Large intestine (tissue), 3 donors: ENCODE measurements around the gene TSC22D1. TPM values are rescaled to one million over a fixed set of nuclear protein-coding genes. Genes with fewer than 3 reads are reported as not detected.

Experiments
- DNase-seq, 2 donors: peaks; one replicate each; pipeline versions ENCODE4 v3.0.0 to v3.0.0-alpha.2; 2013
- H3K27ac ChIP-seq: one replicate; pipeline ENCODE4 v1.5.1; 2013; ENCODE audit warnings: low read length
- H3K27me3 ChIP-seq: 2 replicates; pipeline ENCODE4 v1.6.1; 2013; ENCODE audit warnings: low read length; ENCODE audit not compliant: control insufficient read depth, insufficient read depth
- H3K36me3 ChIP-seq: 2 replicates; pipeline ENCODE4 v1.6.1; 2013; ENCODE audit warnings: low read length; ENCODE audit not compliant: control insufficient read depth, insufficient read depth
- H3K4me1 ChIP-seq: one replicate; pipeline ENCODE4 v1.6.1; 2013; ENCODE audit warnings: low read length; ENCODE audit not compliant: control insufficient read depth, insufficient read depth
- H3K4me3 ChIP-seq: one replicate; pipeline ENCODE4 v1.5.1; 2013; ENCODE audit warnings: low read length
- H3K9me3 ChIP-seq: one replicate; pipeline ENCODE4 v1.6.1; 2013; ENCODE audit warnings: mild to moderate bottlenecking, low read depth, low read length, moderate library complexity; ENCODE audit not compliant: control insufficient read depth
- WGBS: methylation state at CpG from one replicate; pipeline ENCODE4 v1.1.5; 2013; ENCODE audit warnings: low lambda C conversion rate; ENCODE audit not compliant: insufficient coverage; 5-methylcytosine and 5-hydroxymethylcytosine counted together
- polyA plus RNA-seq: library from polyadenylated mRNA; unstranded; fragments of 120-200 nt; gene quantifications from one replicate; pipeline ENCODE4 v1.2.1, GENCODE V29; 2013

TSC22D1 gene
- polyA plus RNA-seq, 1 donor = 172 TPM

DNA sequence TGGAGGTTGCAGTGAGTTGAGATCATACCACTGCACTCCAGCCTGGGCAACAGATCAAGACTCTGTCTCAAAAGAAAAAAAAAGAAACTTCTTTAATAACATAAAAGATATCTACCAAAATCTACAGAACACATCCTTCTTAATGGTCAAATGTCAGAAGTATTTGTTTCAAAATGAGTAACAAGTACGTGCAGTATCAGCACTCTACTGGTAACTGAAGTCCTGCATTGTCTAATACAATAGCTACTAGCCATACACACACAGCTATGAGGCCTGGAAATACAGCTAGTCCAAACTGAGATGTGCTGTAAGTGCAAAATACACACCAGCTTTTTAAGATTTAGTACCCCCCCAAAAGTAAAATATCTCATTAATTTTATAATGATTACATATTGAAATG lies 88.1 kb downstream of the TSC22D1 start:
- Histone ChIP-seq H3K9me3 (peaks cover 2% of the 10 kb centered on the region), H3K27me3 (no peaks in the 10 kb centered on the region), H3K36me3 (no peaks in the 10 kb centered on the region), H3K27ac (no peak overlapping the region), H3K4me3 (no peak overlapping the region), H3K4me1 (no peaks in the 10 kb centered on the region)
- no peak for DNase-seq
- WGBS = no CpG with 5 or more reads among the region's 1 CpG

DNA sequence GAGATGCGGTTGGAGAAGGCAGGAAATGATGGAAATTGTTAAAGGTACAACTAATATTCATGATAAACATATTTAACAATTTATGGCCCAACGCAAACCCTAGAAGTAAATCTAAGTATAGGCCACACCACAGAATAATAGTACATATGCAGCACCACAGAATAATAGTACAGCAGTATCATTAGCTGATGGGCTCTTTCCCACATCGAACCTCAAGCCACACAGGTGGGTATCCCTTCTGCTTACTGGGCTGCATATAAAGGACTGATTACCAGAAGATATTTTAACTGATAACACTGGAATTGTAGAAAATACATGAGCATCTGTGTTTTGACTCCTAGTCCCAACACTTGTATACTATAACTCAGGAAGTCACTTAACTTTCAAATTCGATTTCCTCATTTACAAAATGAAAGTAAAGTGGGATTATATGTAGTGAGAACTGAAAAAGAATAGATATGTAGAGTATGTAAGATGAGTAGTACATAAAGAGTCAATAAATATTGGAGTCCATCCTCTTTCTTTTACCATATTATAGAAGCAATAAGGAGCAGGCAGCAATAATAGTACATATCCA lies 91.5 kb downstream of the TSC22D1 start:
- Histone ChIP-seq H3K4me1 (no peaks in the 10 kb centered on the region), H3K36me3 (no peaks in the 10 kb centered on the region), H3K4me3 (no peak overlapping the region), H3K9me3 (no peaks in the 10 kb centered on the region), H3K27ac (no peak overlapping the region), H3K27me3 (no peaks in the 10 kb centered on the region)
- no peak for DNase-seq
- WGBS = 100% methylated on average over 1 of the region's 4 CpGs

DNA sequence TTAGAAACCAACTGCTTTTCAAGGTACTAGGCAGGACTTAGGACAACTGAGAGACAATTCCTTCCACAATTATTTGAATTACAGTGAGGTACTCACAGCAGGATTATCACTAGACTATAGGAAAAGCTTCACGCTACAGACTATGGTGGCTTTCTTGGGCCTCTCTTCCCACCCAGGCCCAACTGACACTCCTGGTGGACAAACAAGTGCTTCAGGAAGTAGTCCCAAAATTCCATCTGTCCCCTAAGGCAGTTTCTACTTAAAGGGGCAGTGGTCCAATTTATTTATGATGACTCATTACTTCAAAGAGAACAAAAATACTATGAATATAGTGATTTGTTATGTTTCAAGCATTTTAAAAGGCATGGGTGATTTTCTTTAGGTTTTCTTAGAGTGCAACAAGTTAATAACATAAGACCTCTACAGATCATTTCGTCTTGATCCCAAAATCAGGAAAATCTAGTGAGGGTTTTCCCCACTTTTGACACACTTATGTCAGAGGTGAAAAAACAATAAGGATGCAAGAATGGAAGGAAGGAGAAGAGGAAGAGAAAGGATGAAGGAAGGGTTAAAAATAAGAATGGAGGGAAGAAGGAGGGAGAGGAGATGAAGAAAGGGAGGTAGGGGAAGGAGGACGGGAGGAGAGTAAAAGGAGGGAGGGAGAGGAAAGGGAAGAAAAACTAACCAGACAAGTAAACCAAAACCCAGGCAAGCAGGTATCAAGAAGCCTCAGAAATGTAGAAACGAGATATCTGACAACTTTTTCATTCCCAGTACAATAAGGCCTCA lies 101.8 kb downstream of the TSC22D1 start:
- Histone ChIP-seq H3K9me3 (no peaks in the 10 kb centered on the region), H3K36me3 (no peaks in the 10 kb centered on the region), H3K27me3 (no peaks in the 10 kb centered on the region), H3K4me3 (no peak overlapping the region), H3K4me1 (no peaks in the 10 kb centered on the region), H3K27ac (no peak overlapping the region)
- WGBS = 62% methylated on average over 3 of the region's 4 CpGs
- DNase-seq = no peak

DNA sequence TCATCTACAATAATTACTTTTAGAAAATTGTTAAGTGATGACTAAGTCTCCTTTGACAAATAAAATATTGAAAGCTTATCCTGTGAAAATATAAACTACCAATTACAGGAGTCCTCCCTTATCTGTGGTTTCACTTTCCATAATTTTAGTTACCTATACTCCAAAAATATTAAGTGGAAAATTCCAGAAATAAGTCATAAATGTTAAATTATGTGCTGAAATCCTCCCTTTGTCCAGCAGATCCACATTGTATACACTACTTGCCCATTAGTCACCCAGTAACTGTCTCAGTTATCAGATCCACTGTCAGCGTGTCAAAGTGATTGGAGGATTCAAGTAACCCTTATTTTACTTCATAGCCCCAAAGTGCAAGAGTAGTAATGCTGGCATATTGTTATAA lies 104.4 kb downstream of the TSC22D1 start:
- WGBS = no CpG with 5 or more reads among the region's 1 CpG
- no peaks in the 10 kb centered on the region for H3K9me3 ChIP-seq
- H3K4me3 ChIP-seq = no peak overlapping the region
- H3K27ac ChIP-seq = no peak overlapping the region
- no peaks in the 10 kb centered on the region for H3K4me1 ChIP-seq
- no peaks in the 10 kb centered on the region for H3K27me3 ChIP-seq
- DNase-seq = no peak
- H3K36me3 ChIP-seq = no peaks in the 10 kb centered on the region

DNA sequence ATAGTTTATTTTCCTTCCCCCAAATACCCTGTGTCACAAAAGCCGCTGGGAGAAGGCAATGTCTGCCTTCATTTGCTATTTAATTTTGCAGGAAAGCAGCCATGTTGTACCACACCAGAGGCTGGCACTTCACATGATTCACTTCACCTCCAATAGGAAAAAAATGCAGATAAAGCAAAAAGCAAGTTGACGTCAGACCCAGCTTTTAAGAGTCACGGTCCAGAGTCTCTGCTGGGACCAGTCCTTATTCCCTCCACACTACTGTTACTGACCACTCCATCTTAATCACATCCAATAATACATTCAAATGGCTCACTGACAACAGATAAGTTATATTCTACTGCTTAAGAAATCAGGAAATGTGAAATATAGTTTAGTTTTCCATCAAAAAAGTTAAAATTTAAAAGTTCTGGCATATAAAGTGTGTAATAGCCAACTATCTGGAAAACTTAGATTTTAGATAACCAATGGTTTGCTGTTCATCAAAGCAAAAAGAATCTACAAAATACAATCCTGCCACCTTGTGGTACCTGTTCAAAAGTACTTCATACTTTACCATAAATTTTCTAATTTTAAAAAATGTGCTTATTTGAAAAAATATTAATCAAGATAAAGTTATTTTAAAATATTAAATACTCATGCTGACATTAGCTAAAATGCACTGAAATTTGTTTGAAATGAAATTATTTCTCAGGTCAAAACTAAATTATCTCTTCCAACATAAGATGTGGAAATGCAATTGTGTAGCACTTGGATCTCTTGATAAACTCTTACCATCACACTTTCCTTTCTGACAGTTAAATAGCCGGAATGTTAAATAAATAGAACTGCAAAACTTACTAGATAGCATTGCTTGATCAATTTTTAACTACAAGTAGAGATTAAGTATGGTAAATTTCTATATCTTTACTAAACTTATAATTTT lies 105.2 kb downstream of the TSC22D1 start:
- DNase-seq = peak; percentile 26 to 55
- H3K36me3 ChIP-seq = no peaks in the 10 kb centered on the region
- WGBS = 50% methylated on average over 2 of the region's 4 CpGs
- H3K9me3 ChIP-seq = no peaks in the 10 kb centered on the region
- peak overlapping the region; percentile 39 for H3K27ac ChIP-seq
- no peaks in the 10 kb centered on the region for H3K4me1 ChIP-seq
- H3K4me3 ChIP-seq = no peak overlapping the region
- H3K27me3 ChIP-seq = no peaks in the 10 kb centered on the region

DNA sequence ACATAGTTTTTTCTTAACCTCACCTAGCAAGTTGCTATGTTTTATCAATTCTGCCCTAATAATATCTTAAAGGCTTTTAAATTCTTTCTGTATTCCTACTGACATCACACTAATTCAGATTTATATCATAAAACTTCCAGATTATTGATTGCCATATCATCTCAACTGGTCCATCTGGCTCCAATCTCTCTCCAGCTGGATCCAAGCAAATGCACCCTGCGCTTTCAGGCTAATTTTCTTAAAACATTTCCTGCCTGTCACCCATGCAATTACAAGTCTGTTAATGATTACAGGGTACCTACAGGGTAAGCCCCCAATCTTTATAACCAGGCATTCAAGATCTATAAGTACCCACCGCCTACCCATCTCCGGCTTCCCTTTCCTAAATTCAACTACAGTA lies 107.3 kb downstream of the TSC22D1 start:
- no peaks in the 10 kb centered on the region for H3K27me3 ChIP-seq
- H3K27ac ChIP-seq = no peak overlapping the region
- H3K4me3 ChIP-seq = no peak overlapping the region
- DNase-seq = no peak
- no peaks in the 10 kb centered on the region for H3K9me3 ChIP-seq
- no peaks in the 10 kb centered on the region for H3K36me3 ChIP-seq
- 53% methylated on average over 2 of the region's 3 CpGs for WGBS
- H3K4me1 ChIP-seq = peaks cover 4% of the 10 kb centered on the region

DNA sequence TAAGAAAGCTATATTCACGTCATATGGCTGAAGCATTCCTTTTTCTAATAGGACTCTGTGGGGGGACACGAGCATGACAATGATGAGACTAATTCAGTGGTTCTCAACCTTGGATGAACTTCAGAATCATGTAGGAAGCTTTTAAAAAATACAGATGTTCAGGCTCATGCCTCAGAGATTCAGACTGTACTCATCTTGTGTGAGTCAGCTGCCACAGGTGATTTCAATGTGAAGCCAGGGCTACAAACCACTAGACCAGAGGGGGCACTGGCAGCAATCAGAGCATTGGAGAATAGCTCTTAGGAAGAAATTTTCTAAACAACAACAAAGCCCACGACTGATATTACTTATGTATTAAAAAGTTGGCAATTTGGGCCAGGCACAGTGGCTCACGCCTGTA lies 110.8 kb downstream of the TSC22D1 start:
- no peak overlapping the region for H3K4me3 ChIP-seq
- H3K9me3 ChIP-seq = no peaks in the 10 kb centered on the region

DNA sequence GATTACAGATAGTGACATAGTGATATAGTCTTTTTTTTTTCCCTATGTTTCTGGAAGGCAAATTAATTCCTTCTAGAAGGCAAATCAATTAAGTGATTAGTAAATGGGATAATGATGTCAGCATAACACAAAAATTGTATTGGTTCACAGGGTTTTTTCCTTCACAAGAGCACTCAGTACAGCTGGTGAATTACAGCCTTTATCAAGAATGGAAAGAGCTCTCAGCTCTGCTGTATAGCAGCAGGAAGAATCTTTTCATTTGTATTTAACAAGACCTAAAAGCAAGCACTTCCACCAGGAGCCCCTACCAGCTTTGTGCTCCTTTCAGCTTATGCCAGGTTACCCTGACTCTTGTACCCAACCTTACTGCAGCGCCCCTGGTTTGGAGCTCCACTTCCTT lies 111.7 kb downstream of the TSC22D1 start:
- no peak overlapping the region for H3K4me3 ChIP-seq
- peaks cover 2% of the 10 kb centered on the region for H3K36me3 ChIP-seq
- H3K27me3 ChIP-seq = no peaks in the 10 kb centered on the region
- no peak for DNase-seq
- H3K9me3 ChIP-seq = peaks cover 4% of the 10 kb centered on the region
- WGBS = no CpG with 5 or more reads among the region's 1 CpG
- peaks cover 4% of the 10 kb centered on the region for H3K4me1 ChIP-seq
- H3K27ac ChIP-seq = no peak overlapping the region

More for the DNA sequence above, 110.8 kb downstream of the TSC22D1 start:
- peak overlapping the region; percentile 13 for H3K27ac ChIP-seq
- H3K36me3 ChIP-seq = no peaks in the 10 kb centered on the region
- H3K4me1 ChIP-seq = peaks cover 4% of the 10 kb centered on the region
- no peak for DNase-seq
- 100% methylated on average over 1 of the region's 4 CpGs for WGBS
- no peaks in the 10 kb centered on the region for H3K27me3 ChIP-seq

DNA sequence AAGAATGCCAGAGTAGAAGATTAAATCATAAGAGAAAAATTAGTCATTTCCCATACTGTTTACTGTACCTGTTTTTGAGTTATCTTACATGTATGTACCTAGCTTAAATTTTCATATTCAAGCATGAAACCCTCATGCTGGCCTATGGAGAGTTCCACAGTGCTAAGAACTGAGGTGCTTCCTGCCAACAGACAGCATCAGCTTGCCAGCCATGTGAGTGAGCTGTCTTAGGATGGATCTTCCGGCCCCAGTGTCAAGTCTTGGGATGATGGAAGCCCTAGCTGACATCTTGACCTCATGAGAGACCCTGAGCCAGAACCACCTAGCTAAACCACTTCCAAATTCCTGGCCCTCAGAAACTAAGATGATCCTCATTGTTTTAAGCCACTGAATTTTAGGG lies 112.4 kb downstream of the TSC22D1 start:
- no peak for DNase-seq
- Histone ChIP-seq H3K4me1 (peaks cover 4% of the 10 kb centered on the region), H3K36me3 (peaks cover 9% of the 10 kb centered on the region), H3K9me3 (peaks cover 6% of the 10 kb centered on the region), H3K27me3 (no peaks in the 10 kb centered on the region), H3K27ac (no peak overlapping the region), H3K4me3 (no peak overlapping the region)
- no CpG with 5 or more reads among the region's 1 CpG for WGBS

DNA sequence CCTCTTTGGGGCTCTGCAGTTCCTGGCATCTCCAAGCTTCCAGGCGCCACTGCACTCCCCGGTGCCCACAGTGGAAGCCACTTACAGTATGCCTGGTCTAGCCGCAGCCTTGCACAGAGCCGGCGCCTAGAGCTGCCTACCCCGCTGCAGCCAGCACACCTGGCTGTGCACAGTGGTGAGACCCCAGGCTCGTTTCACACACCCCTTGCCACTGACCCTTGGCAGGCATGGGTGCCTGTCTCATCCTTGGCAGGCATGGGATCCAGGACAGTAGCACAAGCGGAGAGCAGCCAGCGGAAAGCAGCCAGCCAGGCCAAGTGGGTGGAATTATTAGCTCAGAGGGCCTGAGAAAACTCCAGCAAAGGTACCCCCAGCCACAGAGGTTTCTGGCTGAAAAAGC lies 116.5 kb downstream of the TSC22D1 start:
- no peak for DNase-seq
- Histone ChIP-seq H3K9me3 (peaks cover 6% of the 10 kb centered on the region), H3K27ac (no peak overlapping the region), H3K4me1 (peaks cover 10% of the 10 kb centered on the region), H3K4me3 (no peak overlapping the region), H3K36me3 (peaks cover 9% of the 10 kb centered on the region), H3K27me3 (no peaks in the 10 kb centered on the region)
- WGBS = no CpG with 5 or more reads among the region's 9 CpGs
